GM12874 (cell line): ENCODE data around the gene CGRRF1.

ENCODE experiments used
- CTCF ChIP-seq: IDR thresholded peaks from 2 replicates; pipeline ENCODE4 v1.5.1; 2011; ENCODE audit warnings: low read depth, mild to moderate bottlenecking, control low read depth, low read length, moderate library complexity; ENCODE audit not compliant: insufficient read depth

Gene CGRRF1

GRCh38 chr14:54503486-54503885 is 6.2 kb upstream of the CGRRF1 start:
- peak; percentile 29; the same call in 1 of the 2 replicates for TF ChIP-seq CTCF

- no peak for TF ChIP-seq CTCF
Observed at GRCh38 chr14:54512393-54512792, 2.7 kb downstream of the CGRRF1 start.

GRCh38 chr14:54515670-54516069 is 6.0 kb downstream of the CGRRF1 start:
- TF ChIP-seq CTCF, result no peak

GRCh38 chr14:54516709-54517108 is 7.0 kb downstream of the CGRRF1 start:
- no peak for TF ChIP-seq CTCF

- no peak for TF ChIP-seq CTCF
Observed at GRCh38 chr14:54524410-54524809, 14.7 kb downstream of the CGRRF1 start.

GRCh38 chr14:54528973-54529372 is 19.3 kb downstream of the CGRRF1 start:
- TF ChIP-seq CTCF, result no peak

GRCh38 chr14:54529811-54530210 is 20.1 kb downstream of the CGRRF1 start:
- no peak for TF ChIP-seq CTCF
